Uterus (tissue), 4 donors: ENCODE data around the gene PRR13. TPM values are rescaled to one million over a fixed set of nuclear protein-coding genes. Genes with fewer than 3 reads are reported as not detected.

ENCODE experiments used
- DNase-seq, 2 donors: peaks; one replicate each; pipeline ENCODE4 v3.0.0-alpha.2; 2019 to 2020
- H3K27ac ChIP-seq, 2 donors: fragments of 200-600 bp; sonication (generic); 1 replicate in 1 of 2; 2 replicates in 1 of 2; pipeline ENCODE4 v1.5.1; 2016 to 2018
- H3K27me3 ChIP-seq, 2 donors: fragments of 200-600 bp; sonication (generic); one replicate each; pipeline ENCODE4 v1.5.1; 2018 to 2019; ENCODE audit warnings: control low read depth in 1 of 2
- H3K36me3 ChIP-seq, 2 donors: fragments of 200-600 bp; sonication (generic); one replicate each; pipeline ENCODE4 v1.5.1; 2019; ENCODE audit warnings: control low read depth in 1 of 2
- H3K4me1 ChIP-seq, 2 donors: fragments of 200-600 bp; sonication (generic); one replicate each; pipeline ENCODE4 v1.5.1; 2018 to 2019; ENCODE audit warnings: control low read depth in 1 of 2
- H3K4me3 ChIP-seq, 2 donors: fragments of 200-600 bp; sonication (generic); 1 replicate in 1 of 2; 2 replicates in 1 of 2; pipeline ENCODE4 v1.5.1; 2018 to 2019; ENCODE audit warnings: mild to moderate bottlenecking in 1 of 2
- H3K9me3 ChIP-seq, 2 donors: fragments of 200-600 bp; sonication (generic); one replicate each; pipeline ENCODE4 v1.5.1; 2019; ENCODE audit warnings: control low read depth in 1 of 2
- POLR2A ChIP-seq, 2 donors: fragments of 450-650 bp; IDR thresholded peaks; one replicate each; pipeline ENCODE4 v1.6.1; 2016; ENCODE audit warnings: antibody characterized with exemption in 2 of 2, mild to moderate bottlenecking in 1 of 2, moderate library complexity in 1 of 2
- intact Hi-C: fragments of 100-400 bp; cut with DNase I; formaldehyde crosslinking; loops from one replicate; pipeline ENCODE4 v1.15.1; 2023; ENCODE audit warnings: low total_unique reads
- total RNA-seq, 4 donors: library from RNA; depleted of rRNA in 3 of 4; stranded (reverse); fragments of >200 nt in 3 of 4; gene quantifications; one replicate each; pipeline versions ENCODE4 v1.1.0 to v1.2.4, GENCODE V29; 2014 to 2023
- TF ChIP-seq, protein P1 (sequence below), 4 experiments: fragments of 200-600 bp in 2 of 4; fragments of 450-650 bp in 2 of 4; sonication (generic) in 2 of 4; IDR thresholded peaks; one replicate each; pipeline ENCODE4 v1.5.1; 2016 to 2019; ENCODE audit warnings: antibody characterized with exemption in 4 of 4, mild to moderate bottlenecking in 2 of 4, moderate library complexity in 1 of 4
- donor health status: DM: yes; HTN: yes; CAD: no.

Gene PRR13
- total RNA-seq, 4 donors from 2014 or later, result 2.6 to 88.2 (median 20.1) TPM

GRCh38 chr12:53450936-53451335 is 9.4 kb downstream of the PRR13 start:
- no peak for DNase-seq
- Histone ChIP-seq H3K27ac (no peak overlapping the region), H3K27me3 (no peaks in the 10 kb centered on the region), H3K36me3 (no peaks in the 10 kb centered on the region), H3K4me3 (no peak overlapping the region), H3K4me1 (peaks cover 4 to 12% of the 10 kb centered on the region in 2 donors), H3K9me3 (no peaks in the 10 kb centered on the region)
- TF ChIP-seq POLR2A (IDR thresholded peaks at IDR 0.05), result no peak
- TF ChIP-seq, protein P1, sequence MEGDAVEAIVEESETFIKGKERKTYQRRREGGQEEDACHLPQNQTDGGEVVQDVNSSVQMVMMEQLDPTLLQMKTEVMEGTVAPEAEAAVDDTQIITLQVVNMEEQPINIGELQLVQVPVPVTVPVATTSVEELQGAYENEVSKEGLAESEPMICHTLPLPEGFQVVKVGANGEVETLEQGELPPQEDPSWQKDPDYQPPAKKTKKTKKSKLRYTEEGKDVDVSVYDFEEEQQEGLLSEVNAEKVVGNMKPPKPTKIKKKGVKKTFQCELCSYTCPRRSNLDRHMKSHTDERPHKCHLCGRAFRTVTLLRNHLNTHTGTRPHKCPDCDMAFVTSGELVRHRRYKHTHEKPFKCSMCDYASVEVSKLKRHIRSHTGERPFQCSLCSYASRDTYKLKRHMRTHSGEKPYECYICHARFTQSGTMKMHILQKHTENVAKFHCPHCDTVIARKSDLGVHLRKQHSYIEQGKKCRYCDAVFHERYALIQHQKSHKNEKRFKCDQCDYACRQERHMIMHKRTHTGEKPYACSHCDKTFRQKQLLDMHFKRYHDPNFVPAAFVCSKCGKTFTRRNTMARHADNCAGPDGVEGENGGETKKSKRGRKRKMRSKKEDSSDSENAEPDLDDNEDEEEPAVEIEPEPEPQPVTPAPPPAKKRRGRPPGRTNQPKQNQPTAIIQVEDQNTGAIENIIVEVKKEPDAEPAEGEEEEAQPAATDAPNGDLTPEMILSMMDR (IDR thresholded peaks at IDR 0.05), result no peak
- intact Hi-C loops, result loop anchor here (10.0 kb wide), 1 partner anchor 54 kb away; the partner anchor contains the start of genes NPFF and TARBP2

DNA sequence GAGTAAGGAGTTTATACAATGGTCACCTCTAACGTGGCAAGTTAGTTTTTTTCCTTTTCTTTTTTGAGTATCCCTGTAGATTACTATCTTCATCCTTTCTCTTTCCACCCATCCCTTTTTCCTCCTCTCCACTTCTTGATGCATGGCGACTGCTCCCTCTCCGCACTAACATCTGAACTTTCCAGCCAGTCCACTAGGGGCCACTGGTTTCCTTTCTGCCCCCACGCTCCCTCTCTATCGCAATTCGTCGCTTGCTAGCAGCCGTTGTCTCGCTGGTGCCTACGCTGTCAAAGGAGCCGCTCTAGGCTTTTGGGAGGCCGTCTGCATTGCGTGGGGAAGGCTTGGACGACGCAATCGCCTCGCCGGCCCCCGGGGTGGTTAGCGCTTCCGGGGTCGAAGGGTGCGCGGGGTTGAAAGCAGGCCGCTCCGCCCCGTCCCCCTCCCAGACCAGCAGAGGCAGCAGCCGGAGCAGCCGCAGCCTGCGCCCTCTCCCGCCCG is 10.2 kb downstream of the PRR13 start, which contains the start of gene PCBP2:
Gene PCBP2 (plus strand): TSS at position 442 of the 498 bp plus-strand sequence. CDS start 2,699 bp downstream, outside the sequence.
- Histone ChIP-seq H3K36me3 (no peaks in the 10 kb centered on the region), H3K27me3 (no peaks in the 10 kb centered on the region), H3K4me3 (peak within 1 kb of the TSS; percentile 61 to 80), H3K27ac (peak within 1 kb of the TSS; percentile 94 to 98), H3K4me1 (peaks cover 4 to 12% of the 10 kb centered on the region in 2 donors), H3K9me3 (no peaks in the 10 kb centered on the region)
- intact Hi-C loops, result loop anchor here (10.0 kb wide), 1 partner anchor 53 kb away; the partner anchor contains the start of genes NPFF and TARBP2
- DNase-seq, result peak; percentile 98
- TF ChIP-seq, protein P1 (IDR thresholded peaks at IDR 0.05), result peak; percentile 84 to 97 (median 93)
- peak; percentile 69 to 78 for TF ChIP-seq POLR2A (IDR thresholded peaks at IDR 0.05)

DNA sequence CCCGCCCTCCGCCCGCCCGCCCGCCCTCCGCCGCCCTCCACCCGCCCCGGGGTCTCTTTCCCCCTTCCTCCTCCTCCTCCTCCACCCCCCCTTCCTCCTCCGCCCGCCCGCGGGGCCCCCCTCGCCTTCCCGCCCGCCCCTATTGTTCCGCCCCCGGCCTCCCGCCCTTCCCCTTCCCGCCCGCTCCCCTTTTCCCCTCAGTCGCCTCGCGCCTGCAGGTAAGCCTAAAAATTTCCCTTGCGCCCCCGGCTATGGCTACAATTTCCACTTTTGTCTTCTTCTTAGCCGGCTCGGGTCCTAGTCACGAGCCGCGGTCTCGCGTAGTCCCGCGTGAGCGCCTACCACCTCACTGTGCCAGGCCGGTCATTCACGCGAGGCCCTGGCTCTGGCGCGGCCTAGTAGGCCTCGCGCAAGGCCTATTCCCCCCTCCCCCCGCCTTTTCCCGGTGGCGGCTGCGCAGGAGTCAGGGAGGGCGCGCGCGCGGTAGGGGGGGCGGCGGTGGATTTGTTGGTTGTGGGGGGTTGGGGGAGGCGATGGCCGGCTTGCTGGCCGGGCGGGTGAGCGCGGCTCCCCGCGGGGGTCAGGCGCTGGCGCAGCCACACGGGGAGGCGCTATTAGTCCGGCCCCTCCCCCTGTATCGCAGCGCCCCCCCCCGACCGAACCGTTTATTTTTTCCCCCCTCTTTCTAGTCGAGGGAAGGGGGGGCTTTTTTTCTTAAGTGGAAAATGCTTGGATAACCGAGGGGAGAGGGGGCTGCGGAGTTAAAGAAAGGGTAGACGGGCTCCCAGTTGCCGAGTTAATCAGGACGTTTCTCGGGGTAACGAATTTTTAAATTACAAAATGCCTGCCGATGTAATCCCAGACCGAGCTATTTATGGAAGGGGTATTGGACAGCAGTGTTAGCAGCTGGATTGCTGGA is 10.9 kb downstream of the PRR13 start:
- H3K27ac ChIP-seq, result peak overlapping the region; percentile 94 to 98
- DNase-seq, result peak; percentile 87 to 89
- intact Hi-C loops, result loop anchor here (10.0 kb wide), 1 partner anchor 52 kb away; the partner anchor contains the start of genes NPFF and TARBP2
- H3K4me1 ChIP-seq, result peaks cover 4 to 12% of the 10 kb centered on the region in 2 donors
- no peaks in the 10 kb centered on the region for H3K36me3 ChIP-seq
- no peaks in the 10 kb centered on the region for H3K27me3 ChIP-seq
- TF ChIP-seq POLR2A (IDR thresholded peaks at IDR 0.05), result peak in 1 of 2 donors; percentile 21
- TF ChIP-seq, protein P1 (IDR thresholded peaks at IDR 0.05), result peak in 2 of 4 experiments; percentile 41 to 53
- no peaks in the 10 kb centered on the region for H3K9me3 ChIP-seq
- peak overlapping the region; percentile 61 to 80 for H3K4me3 ChIP-seq

- DNase-seq, result no peak
- H3K27ac ChIP-seq, result peak overlapping the region in 1 of 2 donors; percentile 98
- no peaks in the 10 kb centered on the region for H3K9me3 ChIP-seq
- no peaks in the 10 kb centered on the region for H3K36me3 ChIP-seq
- H3K4me1 ChIP-seq, result peaks cover 4 to 12% of the 10 kb centered on the region in 2 donors
- intact Hi-C loops, result loop anchor here (10.0 kb wide), 1 partner anchor 51 kb away; the partner anchor contains the start of genes NPFF and TARBP2
- H3K27me3 ChIP-seq, result no peaks in the 10 kb centered on the region
- peak overlapping the region in 1 of 2 donors; percentile 61 for H3K4me3 ChIP-seq
- TF ChIP-seq POLR2A (IDR thresholded peaks at IDR 0.05), result no peak
- TF ChIP-seq, protein P1 (IDR thresholded peaks at IDR 0.05), result no peak
Measured at GRCh38 chr12:53453953-53454640, 12.6 kb downstream of the PRR13 start.
